ENCODE results near the gene PLXNB2. TPM values are rescaled to one million over a fixed set of nuclear protein-coding genes. Genes with fewer than 3 reads are reported as not detected.

The PLXNB2 gene
- total RNA-seq, 1 donor from 2014 or later = 95.2 TPM

GRCh38 chr22:50257041-50257440 lies 50.4 kb downstream of the PLXNB2 start:
- Mint-ChIP-seq H3K27ac (ENCODE audit: unreplicated experiment) (no peak overlapping the region), H3K4me3 (ENCODE audit: unreplicated experiment) (no peak overlapping the region), H3K4me1 (ENCODE audit: low read depth, unreplicated experiment) (no peaks in the 10 kb centered on the region), H3K9me3 (ENCODE audit: unreplicated experiment) (peaks cover 2% of the 10 kb centered on the region), H3K27me3 (ENCODE audit: unreplicated experiment) (peaks cover 9% of the 10 kb centered on the region), H3K36me3 (ENCODE audit: unreplicated experiment) (no peaks in the 10 kb centered on the region)
- TF ChIP-seq, protein P1, sequence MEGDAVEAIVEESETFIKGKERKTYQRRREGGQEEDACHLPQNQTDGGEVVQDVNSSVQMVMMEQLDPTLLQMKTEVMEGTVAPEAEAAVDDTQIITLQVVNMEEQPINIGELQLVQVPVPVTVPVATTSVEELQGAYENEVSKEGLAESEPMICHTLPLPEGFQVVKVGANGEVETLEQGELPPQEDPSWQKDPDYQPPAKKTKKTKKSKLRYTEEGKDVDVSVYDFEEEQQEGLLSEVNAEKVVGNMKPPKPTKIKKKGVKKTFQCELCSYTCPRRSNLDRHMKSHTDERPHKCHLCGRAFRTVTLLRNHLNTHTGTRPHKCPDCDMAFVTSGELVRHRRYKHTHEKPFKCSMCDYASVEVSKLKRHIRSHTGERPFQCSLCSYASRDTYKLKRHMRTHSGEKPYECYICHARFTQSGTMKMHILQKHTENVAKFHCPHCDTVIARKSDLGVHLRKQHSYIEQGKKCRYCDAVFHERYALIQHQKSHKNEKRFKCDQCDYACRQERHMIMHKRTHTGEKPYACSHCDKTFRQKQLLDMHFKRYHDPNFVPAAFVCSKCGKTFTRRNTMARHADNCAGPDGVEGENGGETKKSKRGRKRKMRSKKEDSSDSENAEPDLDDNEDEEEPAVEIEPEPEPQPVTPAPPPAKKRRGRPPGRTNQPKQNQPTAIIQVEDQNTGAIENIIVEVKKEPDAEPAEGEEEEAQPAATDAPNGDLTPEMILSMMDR (IDR thresholded peaks at IDR 0.05; ENCODE audit: partially characterized antibody, unreplicated experiment) = no peak
- DNase-seq = no peak

- Mint-ChIP-seq H3K27me3 (ENCODE audit: unreplicated experiment) (peaks cover 8% of the 10 kb centered on the region), H3K36me3 (ENCODE audit: unreplicated experiment) (no peaks in the 10 kb centered on the region), H3K4me1 (ENCODE audit: low read depth, unreplicated experiment) (no peaks in the 10 kb centered on the region), H3K27ac (ENCODE audit: unreplicated experiment) (no peak overlapping the region), H3K9me3 (ENCODE audit: unreplicated experiment) (peaks cover 2% of the 10 kb centered on the region), H3K4me3 (ENCODE audit: unreplicated experiment) (no peak overlapping the region)
- TF ChIP-seq, protein P1 (IDR thresholded peaks at IDR 0.05; ENCODE audit: partially characterized antibody, unreplicated experiment) = no peak
- DNase-seq = no peak
These were observed 51.1 kb downstream of the PLXNB2 start for GRCh38 chr22:50256258-50256862.

- TF ChIP-seq, protein P1 (IDR thresholded peaks at IDR 0.05; ENCODE audit: partially characterized antibody, unreplicated experiment) = no peak
- Mint-ChIP-seq H3K9me3 (ENCODE audit: unreplicated experiment) (peaks cover 2% of the 10 kb centered on the region), H3K4me1 (ENCODE audit: low read depth, unreplicated experiment) (no peaks in the 10 kb centered on the region), H3K27me3 (ENCODE audit: unreplicated experiment) (peaks cover 8% of the 10 kb centered on the region), H3K36me3 (ENCODE audit: unreplicated experiment) (no peaks in the 10 kb centered on the region), H3K27ac (ENCODE audit: unreplicated experiment) (no peak overlapping the region), H3K4me3 (ENCODE audit: unreplicated experiment) (no peak overlapping the region)
- no peak for DNase-seq
These were observed 51.8 kb downstream of the PLXNB2 start for GRCh38 chr22:50255607-50256006.

GRCh38 chr22:50255099-50255498 lies 52.3 kb downstream of the PLXNB2 start:
- Mint-ChIP-seq H3K4me3 (ENCODE audit: unreplicated experiment) (no peak overlapping the region), H3K4me1 (ENCODE audit: low read depth, unreplicated experiment) (no peaks in the 10 kb centered on the region), H3K27me3 (ENCODE audit: unreplicated experiment) (peaks cover 10% of the 10 kb centered on the region), H3K27ac (ENCODE audit: unreplicated experiment) (no peak overlapping the region), H3K36me3 (ENCODE audit: unreplicated experiment) (no peaks in the 10 kb centered on the region), H3K9me3 (ENCODE audit: unreplicated experiment) (peaks cover 4% of the 10 kb centered on the region)
- DNase-seq = no peak
- TF ChIP-seq, protein P1 (IDR thresholded peaks at IDR 0.05; ENCODE audit: partially characterized antibody, unreplicated experiment) = no peak

DNA sequence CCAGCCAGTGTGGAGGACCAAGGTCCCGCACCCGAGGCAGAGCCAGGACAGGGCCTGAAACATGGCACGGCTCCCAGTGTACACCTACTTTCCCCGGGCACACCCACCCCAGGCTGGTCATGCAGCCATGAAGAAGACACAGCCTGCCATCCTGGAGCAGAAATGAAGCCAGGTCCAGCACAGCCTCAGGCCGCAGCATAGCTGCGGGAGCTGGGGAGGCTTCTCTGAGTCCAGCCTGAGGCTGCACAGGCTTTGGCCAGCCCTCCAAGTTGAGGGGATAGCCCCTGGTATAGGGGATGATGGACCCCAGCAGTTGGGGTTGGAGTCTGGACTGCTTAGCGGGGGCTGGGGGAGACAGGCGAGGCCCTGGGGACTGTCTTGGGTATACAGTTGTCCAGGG lies 53.5 kb downstream of the PLXNB2 start:
- DNase-seq = no peak
- Mint-ChIP-seq H3K27me3 (ENCODE audit: unreplicated experiment) (peaks cover 9% of the 10 kb centered on the region), H3K36me3 (ENCODE audit: unreplicated experiment) (no peaks in the 10 kb centered on the region), H3K27ac (ENCODE audit: unreplicated experiment) (no peak overlapping the region), H3K4me3 (ENCODE audit: unreplicated experiment) (no peak overlapping the region), H3K4me1 (ENCODE audit: low read depth, unreplicated experiment) (no peaks in the 10 kb centered on the region), H3K9me3 (ENCODE audit: unreplicated experiment) (peaks cover 5% of the 10 kb centered on the region)
- TF ChIP-seq, protein P1 (IDR thresholded peaks at IDR 0.05; ENCODE audit: partially characterized antibody, unreplicated experiment) = no peak
